Fibroblast of skin of right biceps (primary cell): Measurements from ENCODE around the gene SEMA4D.

Experiments
- DNase-seq: peaks from one replicate; pipeline ENCODE4 v3.0.0-alpha.2; 2013

SEMA4D gene

GRCh38 chr9:89441655-89441970 is 56.3 kb downstream of the SEMA4D start:
- DNase-seq = no peak

- no peak for DNase-seq
Measured at GRCh38 chr9:89440951-89441654, 56.8 kb downstream of the SEMA4D start.

- no peak for DNase-seq
Measured at GRCh38 chr9:89440548-89440947, 57.4 kb downstream of the SEMA4D start.

GRCh38 chr9:89440046-89440445 is 57.9 kb downstream of the SEMA4D start:
- DNase-seq = no peak

GRCh38 chr9:89439571-89439970 is 58.3 kb downstream of the SEMA4D start:
- no peak for DNase-seq

GRCh38 chr9:89438194-89438593 is 59.7 kb downstream of the SEMA4D start:
- DNase-seq = no peak

- no peak for DNase-seq
Measured at GRCh38 chr9:89437772-89438171, 60.1 kb downstream of the SEMA4D start.

GRCh38 chr9:89436963-89437625 is 60.8 kb downstream of the SEMA4D start:
- DNase-seq = no peak

- DNase-seq = no peak
Measured at GRCh38 chr9:89436326-89436725, 61.6 kb downstream of the SEMA4D start.

GRCh38 chr9:89435071-89435823 is 62.7 kb downstream of the SEMA4D start:
- no peak for DNase-seq

GRCh38 chr9:89434636-89435035 is 63.3 kb downstream of the SEMA4D start:
- no peak for DNase-seq

GRCh38 chr9:89433826-89434225 is 64.1 kb downstream of the SEMA4D start:
- DNase-seq = peak; percentile 87

- DNase-seq = no peak
Measured at GRCh38 chr9:89432986-89433530, 64.9 kb downstream of the SEMA4D start.

- no peak for DNase-seq
Measured at GRCh38 chr9:89431930-89432725, 65.8 kb downstream of the SEMA4D start.

- no peak for DNase-seq
Measured at GRCh38 chr9:89430995-89431394, 66.9 kb downstream of the SEMA4D start.

- peak; percentile 9 for DNase-seq
Measured at GRCh38 chr9:89428901-89429890, 68.7 kb downstream of the SEMA4D start.

- no peak for DNase-seq
Measured at GRCh38 chr9:89428222-89428761, 69.6 kb downstream of the SEMA4D start.

- peak; percentile 68 for DNase-seq
Measured at GRCh38 chr9:89427621-89428221, 70.2 kb downstream of the SEMA4D start.

GRCh38 chr9:89426384-89426961 is 71.4 kb downstream of the SEMA4D start:
- DNase-seq = no peak

- peak; percentile 9 for DNase-seq
Measured at GRCh38 chr9:89425921-89426383, 72.0 kb downstream of the SEMA4D start.
